RWPE2 (cell line): ENCODE data around the gene EDN1.
A peak's percentile ranks its signal among the peaks of the same experiment; 100 is the strongest.

ENCODE experiments used
- ATAC-seq: fragments of 200-7000 bp; cut with Tn5 transposase; 3 replicates; pipeline ENCODE4 v1.9.1; 2021; ENCODE audit warnings: low read depth
- DNase-seq: peaks from one replicate; pipeline ENCODE4 v3.0.0-alpha.2; 2020; ENCODE audit warnings: low spot score
- H3K27ac ChIP-seq: fragments of 450-650 bp; 2 replicates; pipeline ENCODE4 v1.5.1; 2017; ENCODE audit warnings: mild to moderate bottlenecking; ENCODE audit not compliant: poor library complexity, severe bottlenecking
- H3K27me3 ChIP-seq: fragments of 250-450 bp; sonication (Bioruptor Pico); 2 replicates; pipeline ENCODE4 v1.5.1; 2021; ENCODE audit warnings: mild to moderate bottlenecking, moderate library complexity; ENCODE audit not compliant: insufficient read depth, poor library complexity, severe bottlenecking
- H3K36me3 ChIP-seq: fragments of 250-450 bp; sonication (Bioruptor Pico); 2 replicates; pipeline ENCODE4 v1.5.1; 2020; ENCODE audit warnings: low read depth, mild to moderate bottlenecking, moderate library complexity
- H3K4me1 ChIP-seq: fragments of 250-450 bp; sonication (Bioruptor Pico); 2 replicates; pipeline ENCODE4 v1.5.1; 2021; ENCODE audit warnings: mild to moderate bottlenecking, moderate library complexity; ENCODE audit not compliant: insufficient read depth, poor library complexity, severe bottlenecking
- H3K4me3 ChIP-seq: fragments of 250-450 bp; sonication (Bioruptor Pico); 2 replicates; pipeline ENCODE4 v1.5.1; 2021; ENCODE audit warnings: mild to moderate bottlenecking, moderate library complexity; ENCODE audit not compliant: severe bottlenecking
- H3K9me3 ChIP-seq: fragments of 250-450 bp; sonication (Bioruptor Pico); 2 replicates; pipeline ENCODE4 v1.5.1; 2021; ENCODE audit warnings: mild to moderate bottlenecking, moderate library complexity; ENCODE audit not compliant: severe bottlenecking
- CTCF ChIP-seq: fragments of 450-650 bp; IDR thresholded peaks from one replicate; pipeline ENCODE4 v1.5.1; 2017; ENCODE audit warnings: mild to moderate bottlenecking, moderate library complexity; ENCODE audit not compliant: poor library complexity, severe bottlenecking

The EDN1 gene

GRCh38 chr6:12291839-12292604 is 1.9 kb downstream of the EDN1 start:
- DNase-seq (no peak), ATAC-seq (no peak)
- Histone ChIP-seq H3K27ac (peak overlapping the region; percentile 90), H3K27me3 (no peaks in the 10 kb centered on the region), H3K9me3 (no peaks in the 10 kb centered on the region), H3K4me1 (peaks cover 38% of the 10 kb centered on the region), H3K4me3 (peak overlapping the region; percentile 30), H3K36me3 (peaks cover 28% of the 10 kb centered on the region)
- TF ChIP-seq CTCF, result peak; percentile 71

GRCh38 chr6:12293235-12293930 is 3.2 kb downstream of the EDN1 start:
- Histone ChIP-seq H3K27ac (peak overlapping the region; percentile 90), H3K36me3 (peaks cover 36% of the 10 kb centered on the region), H3K9me3 (no peaks in the 10 kb centered on the region), H3K4me1 (peaks cover 37% of the 10 kb centered on the region), H3K4me3 (no peak overlapping the region), H3K27me3 (no peaks in the 10 kb centered on the region)
- no peak for TF ChIP-seq CTCF
- DNase-seq (no peak), ATAC-seq (no peak)

- peaks cover 36% of the 10 kb centered on the region for H3K36me3 ChIP-seq
- H3K27me3 ChIP-seq, result no peaks in the 10 kb centered on the region
- H3K4me3 ChIP-seq, result no peak overlapping the region
- TF ChIP-seq CTCF, result no peak
- DNase-seq (no peak), ATAC-seq (no peak)
- H3K4me1 ChIP-seq, result peaks cover 30% of the 10 kb centered on the region
- H3K9me3 ChIP-seq, result no peaks in the 10 kb centered on the region
- peak overlapping the region; percentile 90 for H3K27ac ChIP-seq
These were observed 4.0 kb downstream of the EDN1 start for GRCh38 chr6:12293931-12294807.

- TF ChIP-seq CTCF, result no peak
- no peak overlapping the region for H3K4me3 ChIP-seq
- no peak for DNase-seq
- no peaks in the 10 kb centered on the region for H3K27me3 ChIP-seq
- peak overlapping the region; percentile 90 for H3K27ac ChIP-seq
- H3K9me3 ChIP-seq, result no peaks in the 10 kb centered on the region
- peaks cover 36% of the 10 kb centered on the region for H3K36me3 ChIP-seq
- no peak for ATAC-seq
- peaks cover 30% of the 10 kb centered on the region for H3K4me1 ChIP-seq
These were observed 4.8 kb downstream of the EDN1 start for GRCh38 chr6:12294851-12295536.
